ENCODE results near the gene TSHZ2. TPM values are rescaled to one million over a fixed set of nuclear protein-coding genes. Genes with fewer than 3 reads are reported as not detected.

The TSHZ2 gene
- polyA plus RNA-seq, 1 donor from 2014 or later, result 4.6 TPM

- H3K79me2 ChIP-seq (replicated peaks; ENCODE audit: insufficient read depth, low read length), result no peaks in the 10 kb centered on the region
- no peaks in the 10 kb centered on the region for H3K9me3 ChIP-seq (ENCODE audit: low read length)
- no peak for TF ChIP-seq REST (IDR thresholded peaks at IDR 0.05; ENCODE audit: borderline replicate concordance)
- TF ChIP-seq EP300 (conservative IDR thresholded peaks at IDR 0.05; ENCODE audit: poor library complexity, severe bottlenecking), result peak; percentile 59
- no peak for TF ChIP-seq SMC3 (conservative IDR thresholded peaks at IDR 0.05; ENCODE audit: poor library complexity)
- TF ChIP-seq RAD21 (conservative IDR thresholded peaks at IDR 0.05), result no peak
- no peak for TF ChIP-seq POLR2AphosphoS5 (IDR thresholded peaks at IDR 0.05)
- TF ChIP-seq CTCF (IDR thresholded peaks at IDR 0.05; ENCODE audit: poor library complexity, severe bottlenecking), result no peak
- no peaks in the 10 kb centered on the region for H4K20me1 ChIP-seq (ENCODE audit: insufficient read depth)
- H3K4me2 ChIP-seq (ENCODE audit: low read length), result no peak overlapping the region
- no peaks in the 10 kb centered on the region for H3K9me2 ChIP-seq (ENCODE audit: insufficient read depth, low read length)
- no peak overlapping the region for H3K9ac ChIP-seq (ENCODE audit: low read length)
- H3F3A ChIP-seq (ENCODE audit: insufficient read depth, low read length, poor library complexity, severe bottlenecking), result no peaks in the 10 kb centered on the region
- H3K27ac ChIP-seq (ENCODE audit: low read length), result no peak overlapping the region
- no peak overlapping the region for H2AFZ ChIP-seq (ENCODE audit: low read depth, low read length)
- H3K36me3 ChIP-seq (ENCODE audit: insufficient read depth, low read length), result no peaks in the 10 kb centered on the region
- no peaks in the 10 kb centered on the region for H3K27me3 ChIP-seq (ENCODE audit: insufficient read depth, low read depth, low read length)
- no peak overlapping the region for H3K4me3 ChIP-seq (ENCODE audit: low read length)
Observed at GRCh38 chr20:53149148-53149889, 177.2 kb downstream of the TSHZ2 start.

- Histone ChIP-seq H3K4me2 (ENCODE audit: low read length) (no peak overlapping the region), H3K36me3 (ENCODE audit: insufficient read depth, low read length) (no peaks in the 10 kb centered on the region), H3K9ac (ENCODE audit: low read length) (no peak overlapping the region), H3F3A (ENCODE audit: insufficient read depth, low read length, poor library complexity, severe bottlenecking) (no peaks in the 10 kb centered on the region), H2AFZ (ENCODE audit: low read depth, low read length) (no peak overlapping the region), H3K79me2 (replicated peaks; ENCODE audit: insufficient read depth, low read length) (no peaks in the 10 kb centered on the region), H3K9me3 (ENCODE audit: low read length) (no peaks in the 10 kb centered on the region), H3K27me3 (ENCODE audit: insufficient read depth, low read depth, low read length) (no peaks in the 10 kb centered on the region), H3K4me3 (ENCODE audit: low read length) (no peak overlapping the region), H4K20me1 (ENCODE audit: insufficient read depth) (no peaks in the 10 kb centered on the region), H3K9me2 (ENCODE audit: insufficient read depth, low read length) (no peaks in the 10 kb centered on the region), H3K27ac (ENCODE audit: low read length) (no peak overlapping the region)
- TF ChIP-seq REST (IDR thresholded peaks at IDR 0.05; ENCODE audit: borderline replicate concordance) (no peak), EP300 (conservative IDR thresholded peaks at IDR 0.05; ENCODE audit: poor library complexity, severe bottlenecking) (no peak), CTCF (IDR thresholded peaks at IDR 0.05; ENCODE audit: poor library complexity, severe bottlenecking) (no peak), POLR2AphosphoS5 (IDR thresholded peaks at IDR 0.05) (no peak), RAD21 (conservative IDR thresholded peaks at IDR 0.05) (no peak), MXI1 (conservative IDR thresholded peaks at IDR 0.05; ENCODE audit: poor library complexity, severe bottlenecking) (no peak), EZH2 (IDR thresholded peaks at IDR 0.05; ENCODE audit: borderline replicate concordance, insufficient read depth, low read length, poor library complexity, severe bottlenecking) (no peak), SMC3 (conservative IDR thresholded peaks at IDR 0.05; ENCODE audit: poor library complexity) (no peak), TAF1 (IDR thresholded peaks at IDR 0.05; ENCODE audit: low read depth) (no peak)
Observed at GRCh38 chr20:53149890-53150205, 177.7 kb downstream of the TSHZ2 start.
